NCI-H128 (cell line): ENCODE results near the gene IFNLR1.

ENCODE experiments used
- DNase-seq: peaks from one replicate; lab custom pipeline; 2025; ENCODE audit not compliant: unreplicated experiment; lab: John Stamatoyannopoulos, UW

The IFNLR1 gene

DNA sequence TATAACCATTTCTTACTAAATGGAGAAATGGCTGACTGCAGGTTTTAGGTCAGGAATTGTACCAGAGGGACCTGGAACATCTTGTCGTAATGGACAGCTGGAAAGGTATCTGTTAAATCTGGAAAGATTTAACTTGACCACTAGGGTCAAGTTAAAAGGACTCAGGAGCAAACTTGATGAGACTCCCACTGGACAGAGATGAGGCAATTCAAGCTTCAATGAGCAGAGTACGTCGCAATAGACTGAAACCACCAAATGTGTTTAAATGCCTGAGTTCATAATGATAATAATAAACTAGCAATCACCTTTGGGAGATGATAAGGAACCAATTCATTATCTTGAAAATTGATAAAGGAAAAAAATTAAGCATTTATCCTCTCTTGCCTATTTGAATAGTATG lies 8.7 kb downstream of the IFNLR1 start:
- DNase-seq = no peak

DNA sequence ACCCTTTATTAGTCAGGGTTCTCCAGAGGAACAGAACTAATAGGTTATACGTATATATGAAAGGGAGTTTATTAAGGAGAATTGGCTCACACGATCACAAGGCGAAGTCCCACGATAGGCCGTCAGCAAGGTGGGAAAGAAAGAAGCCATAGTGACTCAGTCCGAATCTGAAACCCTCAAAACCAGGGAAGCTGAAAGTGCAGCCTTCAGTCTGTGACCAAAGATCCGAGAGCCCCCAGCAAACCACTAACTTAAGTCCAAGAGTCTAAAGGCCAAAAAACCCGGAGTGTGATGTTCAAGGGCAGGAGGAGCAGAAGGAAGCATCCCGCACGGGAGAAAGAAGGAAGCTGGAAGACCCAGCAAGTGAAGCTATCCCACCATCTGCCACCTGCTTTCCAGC lies 9.9 kb downstream of the IFNLR1 start:
- DNase-seq = no peak

DNA sequence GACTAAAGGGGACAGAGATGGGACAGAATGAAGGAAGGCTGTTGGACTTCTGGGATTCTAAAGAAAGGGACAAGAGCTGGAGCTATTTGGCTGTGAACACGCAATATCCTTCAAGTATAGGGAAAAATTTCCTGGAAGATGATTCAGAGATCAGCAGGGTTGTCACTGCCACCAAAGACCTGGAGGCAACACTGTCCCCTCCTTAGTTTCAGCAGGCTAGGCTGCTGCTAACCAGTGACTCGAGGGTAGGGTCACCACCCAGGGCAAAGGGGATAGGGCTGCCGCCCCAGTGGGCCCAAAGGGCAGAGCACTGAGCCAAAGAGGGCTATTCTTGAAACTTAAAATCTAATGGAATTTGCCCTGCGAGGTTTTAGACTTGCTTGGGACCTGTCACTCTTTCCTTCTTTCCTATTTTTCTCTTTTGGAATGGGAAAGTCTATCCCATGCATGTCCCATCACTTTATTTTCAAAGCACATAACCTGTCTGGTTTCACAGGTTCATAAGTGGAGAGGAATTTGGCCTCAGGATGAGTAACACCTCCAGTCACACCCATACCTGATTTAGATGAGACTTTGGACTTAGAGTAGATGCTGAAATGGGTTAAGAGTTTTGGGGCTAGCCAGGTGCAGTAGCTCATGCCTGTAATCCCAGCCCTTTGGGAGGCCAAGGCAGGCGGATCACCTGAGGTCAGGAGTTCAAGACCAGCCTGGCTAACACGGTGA lies 11.9 kb downstream of the IFNLR1 start:
- no peak for DNase-seq

DNA sequence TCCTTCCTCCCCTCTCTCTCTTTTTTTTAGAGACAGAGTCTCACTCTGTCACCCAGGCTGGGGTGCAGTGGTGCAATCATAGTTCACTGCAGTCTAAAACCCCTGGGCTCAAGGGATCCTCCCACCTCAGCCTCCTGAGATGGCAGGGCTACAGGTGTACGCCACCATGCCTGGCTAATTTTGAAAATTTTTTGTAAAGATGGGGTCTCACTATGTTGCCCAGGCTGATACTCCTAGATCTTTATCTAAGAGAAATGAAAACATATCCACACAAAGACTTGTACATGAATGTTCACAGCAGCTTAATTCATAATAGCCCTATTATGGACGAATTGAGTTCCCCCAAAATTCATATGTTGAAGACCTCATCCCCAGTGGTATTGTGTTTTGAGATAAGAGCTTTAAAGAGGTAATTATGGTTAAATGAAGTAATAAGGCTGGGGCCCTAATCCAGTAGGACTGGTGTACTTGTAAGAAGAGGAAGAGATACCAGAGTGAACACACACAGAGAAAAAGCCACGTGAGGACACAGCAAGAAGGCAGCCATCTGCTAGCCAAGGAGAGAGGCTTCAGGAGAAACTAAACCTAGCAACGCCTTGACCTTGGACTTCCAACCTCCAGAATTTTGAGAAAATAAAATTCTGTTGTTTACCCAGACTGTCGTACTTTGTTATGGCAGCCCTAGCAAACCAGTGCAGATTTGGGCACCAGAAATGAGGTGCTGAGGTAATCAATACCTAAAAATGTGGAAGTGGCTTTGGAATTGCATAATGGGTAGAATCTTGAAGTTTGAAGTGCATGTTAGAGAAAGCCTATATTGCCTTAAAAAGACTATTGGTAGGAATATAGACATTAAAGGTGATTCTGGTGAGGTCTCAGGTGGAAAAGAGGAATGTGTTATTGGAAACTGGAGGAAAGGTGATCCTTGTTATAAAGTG lies 13.2 kb downstream of the IFNLR1 start:
- DNase-seq = no peak

DNA sequence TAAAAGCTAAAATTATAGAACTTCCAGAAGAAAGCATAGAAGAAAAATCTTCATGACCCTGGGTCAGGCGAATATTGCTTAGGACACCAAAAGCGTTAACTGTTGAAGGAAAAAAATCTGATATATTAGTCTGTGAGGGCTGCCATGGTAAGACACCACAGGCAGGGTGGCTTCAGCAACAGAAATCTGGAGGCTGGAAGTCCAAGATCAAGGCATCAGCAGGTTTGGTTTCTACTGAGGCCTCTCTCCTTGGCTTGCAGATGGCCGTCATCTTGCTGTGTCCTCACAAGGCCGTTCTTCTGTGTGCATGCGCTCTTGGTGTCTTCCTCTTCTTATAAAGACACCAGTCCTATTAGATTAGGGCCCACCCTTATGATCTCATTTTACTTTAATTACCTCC lies 14.5 kb downstream of the IFNLR1 start:
- DNase-seq = no peak

DNA sequence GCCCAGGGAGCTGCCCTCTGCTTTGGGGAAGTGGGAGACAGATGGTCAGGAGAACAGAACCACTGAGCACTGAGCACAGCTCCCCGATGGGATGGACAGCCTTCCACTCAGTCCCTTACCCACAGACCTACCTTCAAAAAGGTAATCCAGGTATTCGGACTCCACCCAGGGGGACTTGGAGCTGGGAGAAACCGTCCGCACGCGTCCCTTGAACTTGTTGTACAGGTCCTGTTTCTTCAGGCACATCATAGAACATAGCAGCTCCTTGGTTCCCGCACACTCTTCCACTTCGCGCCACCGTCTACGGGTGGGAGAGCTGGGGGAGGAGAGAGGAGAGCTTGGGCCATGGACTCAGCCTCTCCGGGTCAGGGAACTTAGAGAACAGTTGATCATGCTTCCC lies 17.8 kb downstream of the IFNLR1 start:
- DNase-seq = no peak

DNA sequence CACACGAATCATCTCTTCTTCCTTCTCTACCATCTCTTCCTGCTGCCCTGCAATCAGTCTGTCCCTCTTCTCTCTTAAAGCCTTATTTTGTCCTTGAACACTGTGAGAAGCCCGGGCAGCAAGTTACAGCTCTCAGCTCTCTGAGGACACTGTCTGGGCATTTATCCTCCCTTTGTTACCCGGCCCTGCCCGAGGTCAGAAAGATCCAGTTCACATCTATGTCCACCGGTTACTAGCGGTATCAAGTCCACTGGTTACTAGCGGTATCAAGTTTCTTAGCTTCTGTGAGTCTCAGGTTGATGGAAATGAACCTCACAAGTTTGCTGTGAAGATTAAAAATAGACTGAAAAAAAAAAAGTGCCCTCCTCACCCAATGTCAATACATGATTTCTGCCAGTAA lies 18.8 kb downstream of the IFNLR1 start:
- no peak for DNase-seq

DNA sequence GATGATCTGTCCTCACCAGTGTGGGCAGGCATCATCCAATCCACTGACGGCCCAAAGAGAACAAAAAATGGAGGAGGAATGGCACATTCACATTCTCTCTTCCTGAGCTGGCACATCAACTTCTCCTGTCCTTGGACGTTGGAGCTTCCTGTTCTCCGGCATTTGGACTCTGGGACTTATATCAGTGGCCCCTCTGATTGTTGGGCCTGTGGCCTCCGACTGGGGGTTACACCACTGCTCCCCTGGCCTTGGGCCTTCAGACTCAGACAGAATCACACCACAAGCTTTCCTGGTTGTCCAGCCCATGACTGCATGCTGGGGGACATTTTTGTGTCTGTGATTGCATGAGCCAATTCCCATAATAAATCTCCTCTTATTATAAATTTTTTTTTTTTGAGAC lies 20.1 kb downstream of the IFNLR1 start:
- no peak for DNase-seq

DNA sequence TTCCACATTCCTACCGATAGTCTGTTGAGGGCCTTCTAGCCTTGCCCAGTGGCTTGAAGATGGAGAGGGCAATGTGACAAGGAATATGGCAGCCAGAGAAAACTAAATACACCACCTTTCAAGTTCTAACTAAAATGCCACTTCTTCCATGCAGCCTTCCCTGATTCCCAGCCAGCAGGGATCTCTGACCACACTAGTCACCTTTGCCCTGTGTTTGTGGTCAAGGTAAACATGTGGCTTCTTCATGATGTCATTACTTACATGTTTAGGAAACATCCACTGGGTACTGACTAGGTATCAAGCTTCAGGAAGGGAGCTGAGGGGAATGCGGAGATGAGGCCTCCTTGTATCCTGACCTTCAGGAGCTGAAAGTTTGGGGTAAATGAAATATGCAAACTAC lies 21.6 kb downstream of the IFNLR1 start:
- no peak for DNase-seq

DNA sequence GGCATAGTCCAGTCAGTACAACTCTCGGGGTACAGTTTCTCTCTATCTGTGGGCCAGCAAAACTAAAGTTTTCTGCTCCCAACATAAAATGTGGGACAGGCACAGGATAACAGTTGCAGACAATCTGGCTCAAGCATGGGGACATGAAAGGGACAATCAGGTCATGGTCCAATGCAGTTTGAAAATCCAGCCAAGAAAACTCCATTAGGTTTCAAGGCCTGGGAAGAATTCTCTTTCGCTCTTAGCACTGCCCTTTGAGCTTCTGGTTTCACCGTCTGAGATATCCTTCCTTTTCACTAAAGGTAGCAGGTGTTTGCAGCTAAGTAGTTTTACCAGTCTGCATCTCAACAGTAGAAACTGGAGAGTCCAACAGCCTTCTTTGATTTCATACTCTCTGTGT lies 23.1 kb downstream of the IFNLR1 start:
- DNase-seq = no peak

DNA sequence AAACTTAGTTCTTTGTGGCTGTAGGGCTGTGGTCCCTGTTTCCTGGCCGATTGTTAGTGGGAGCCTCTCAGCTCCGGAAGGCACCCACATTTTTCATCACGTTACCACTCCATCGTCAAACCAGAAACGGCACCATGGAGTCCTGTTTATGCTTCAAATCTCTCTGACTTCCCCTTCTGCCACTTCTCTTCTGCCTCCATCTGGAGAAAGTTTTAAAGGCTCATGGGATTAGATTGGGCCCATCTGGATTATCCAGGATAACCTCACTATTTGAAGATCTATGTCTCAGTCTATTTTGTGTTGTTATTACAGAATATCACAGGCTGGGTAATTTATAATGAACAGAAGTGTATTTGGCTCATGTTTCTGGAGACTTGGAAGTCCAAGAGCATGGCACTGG lies 24.9 kb downstream of the IFNLR1 start:
- no peak for DNase-seq

DNA sequence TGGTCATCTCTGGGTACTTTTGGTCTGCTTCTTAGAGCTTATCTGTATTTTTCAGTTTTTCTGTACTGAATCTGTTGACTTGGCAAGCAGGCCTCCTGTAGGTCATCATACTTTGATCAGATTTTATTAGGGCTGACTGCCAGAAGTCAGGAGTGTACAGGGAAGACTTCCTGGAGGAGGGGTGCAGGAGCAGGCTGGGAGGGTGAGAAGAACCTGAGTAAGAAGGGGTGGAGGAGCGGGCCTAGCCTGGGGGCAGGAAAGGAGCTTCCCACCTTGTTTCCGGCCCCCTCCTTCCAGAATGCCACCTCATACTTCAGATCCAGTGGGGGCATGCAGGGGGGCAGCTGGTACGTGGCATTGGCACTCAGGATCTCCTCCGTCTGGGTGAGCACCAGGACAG lies 25.8 kb downstream of the IFNLR1 start:
- DNase-seq = no peak

DNA sequence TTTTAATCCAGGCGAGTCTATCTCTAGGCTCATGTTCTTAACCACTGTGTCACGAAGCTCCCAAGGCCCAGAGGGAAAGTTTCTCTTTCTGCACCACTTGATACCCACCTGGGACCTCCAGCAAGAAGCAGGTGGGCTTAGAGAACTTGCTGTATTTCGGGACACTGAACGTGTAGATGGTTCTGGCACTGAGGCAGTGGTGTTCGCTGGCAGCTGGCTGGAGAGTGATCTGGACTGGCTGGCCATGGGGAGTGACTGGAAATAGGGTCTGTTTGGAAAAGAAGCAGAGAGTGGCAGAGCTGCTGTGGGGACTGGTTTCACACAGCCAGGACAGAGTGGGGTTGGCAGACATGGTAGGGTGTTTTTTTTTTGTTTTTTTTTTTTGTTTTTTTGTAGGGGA lies 27.7 kb downstream of the IFNLR1 start:
- DNase-seq = no peak

DNA sequence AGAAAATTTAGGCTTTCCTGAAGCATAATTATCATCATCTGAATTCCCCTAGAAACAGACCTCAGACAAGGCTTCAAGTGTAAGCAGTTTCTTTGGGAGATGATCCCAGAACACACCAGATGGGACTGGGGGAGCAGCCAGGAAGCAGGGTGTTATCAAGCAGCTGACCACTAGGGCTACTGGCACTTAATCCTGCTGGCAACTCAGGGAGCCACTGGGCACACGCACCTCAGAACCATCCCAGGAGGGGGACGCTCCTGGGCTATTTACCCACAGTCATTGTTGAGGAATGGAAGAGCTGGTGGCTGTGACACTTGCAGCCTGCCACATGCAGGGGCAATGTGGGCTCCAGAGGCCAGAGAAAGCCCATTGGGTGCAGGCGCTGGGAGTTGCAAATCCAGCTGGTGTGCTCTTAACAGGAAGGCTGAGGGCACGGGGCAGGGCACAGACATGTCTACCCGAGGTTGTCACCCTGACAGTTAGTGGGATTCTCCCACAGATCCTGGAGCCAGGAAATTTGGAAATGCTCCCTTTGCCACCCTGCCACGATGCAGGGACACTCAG lies 29.1 kb downstream of the IFNLR1 start:
- DNase-seq = no peak

DNA sequence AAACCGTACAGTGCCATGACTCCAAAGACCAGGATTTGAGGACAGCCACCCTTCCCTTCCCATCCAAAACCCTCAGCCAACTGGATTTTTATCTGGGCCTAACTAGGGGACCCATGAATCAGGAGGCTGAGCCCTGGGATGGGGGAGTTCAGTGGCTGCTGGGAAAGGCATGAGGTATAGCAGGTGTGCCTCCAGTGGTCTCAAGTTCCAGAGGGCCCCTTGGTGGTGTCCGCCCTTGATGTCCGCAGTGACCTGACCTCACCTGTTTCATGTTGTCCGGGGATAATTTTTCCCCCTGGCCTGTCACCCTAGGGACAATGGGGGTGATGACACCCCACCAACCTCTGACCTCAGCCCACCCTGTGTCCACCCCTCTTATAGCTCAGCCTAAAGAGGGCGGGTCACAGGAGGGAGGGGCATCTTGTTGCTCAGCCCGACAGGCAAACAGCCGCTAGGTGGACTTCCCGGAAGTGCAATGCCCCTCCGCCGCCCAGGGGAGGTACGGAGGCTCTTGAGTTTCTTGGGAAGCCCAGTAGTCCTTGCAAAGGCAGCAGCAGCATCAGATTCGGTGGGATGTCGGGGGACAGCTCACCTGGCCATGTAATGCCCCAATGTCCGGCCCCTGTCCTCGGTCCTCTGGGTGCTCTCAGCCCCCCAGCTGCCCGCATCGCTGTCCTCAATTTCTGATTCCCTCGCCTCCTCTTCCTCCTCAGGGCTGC lies 30.4 kb downstream of the IFNLR1 start:
- DNase-seq = no peak

DNA sequence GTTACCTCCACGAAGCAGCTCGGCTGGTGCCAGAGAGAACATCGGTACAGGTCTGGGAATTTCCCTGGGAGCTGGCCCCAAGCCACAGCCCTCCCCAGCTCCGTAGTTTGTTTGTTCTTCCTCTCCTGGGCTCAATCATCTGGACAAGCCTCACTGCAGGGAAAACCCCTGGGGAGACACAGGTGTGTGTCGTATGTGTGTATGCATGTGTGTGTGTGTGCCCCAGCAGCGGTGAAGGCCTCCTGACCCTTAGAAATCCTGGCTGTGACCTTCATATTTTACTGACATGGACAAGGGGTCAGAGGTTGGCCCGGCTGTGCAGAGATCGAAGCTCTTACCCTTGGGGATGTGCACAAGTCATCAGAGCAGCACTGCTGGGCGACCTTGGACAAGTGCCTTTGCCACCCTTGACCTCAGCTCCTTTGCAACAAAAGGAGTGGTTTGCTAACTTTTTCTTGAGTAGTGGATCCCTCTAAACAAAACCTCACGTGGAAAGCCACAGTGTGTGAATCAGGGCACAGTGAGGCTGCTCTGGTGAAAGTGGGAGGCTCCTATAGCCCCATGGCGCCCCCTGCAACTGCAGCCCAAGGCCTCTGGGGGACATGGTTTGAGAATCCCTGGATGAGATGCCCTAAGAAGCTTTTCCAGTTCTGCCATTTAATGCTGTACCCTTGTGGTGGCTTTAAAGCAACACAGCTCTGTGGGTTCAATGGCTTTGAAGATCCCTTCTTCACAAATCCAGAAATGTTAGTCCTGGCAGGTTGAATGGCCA lies 31.9 kb downstream of the IFNLR1 start:
- no peak for DNase-seq

DNA sequence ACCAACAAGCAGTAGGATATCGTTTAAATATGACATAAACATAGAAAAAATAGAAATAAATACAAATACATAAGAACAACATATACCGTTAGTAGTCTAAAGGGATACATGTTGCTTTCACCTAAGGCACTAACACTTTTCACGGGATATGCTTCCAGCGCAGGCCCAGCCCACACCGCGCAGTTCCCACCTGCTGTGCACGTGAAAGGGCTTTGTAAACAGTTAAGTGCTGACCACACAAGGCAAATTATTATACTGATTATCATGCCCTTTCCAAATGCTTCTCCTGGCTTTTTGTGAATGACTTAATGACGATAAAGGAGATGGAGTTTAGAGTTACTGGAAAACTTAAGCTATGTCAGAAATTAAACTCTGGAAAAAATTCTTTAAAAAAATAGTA lies 32.9 kb downstream of the IFNLR1 start:
- DNase-seq = peak; percentile 11

DNA sequence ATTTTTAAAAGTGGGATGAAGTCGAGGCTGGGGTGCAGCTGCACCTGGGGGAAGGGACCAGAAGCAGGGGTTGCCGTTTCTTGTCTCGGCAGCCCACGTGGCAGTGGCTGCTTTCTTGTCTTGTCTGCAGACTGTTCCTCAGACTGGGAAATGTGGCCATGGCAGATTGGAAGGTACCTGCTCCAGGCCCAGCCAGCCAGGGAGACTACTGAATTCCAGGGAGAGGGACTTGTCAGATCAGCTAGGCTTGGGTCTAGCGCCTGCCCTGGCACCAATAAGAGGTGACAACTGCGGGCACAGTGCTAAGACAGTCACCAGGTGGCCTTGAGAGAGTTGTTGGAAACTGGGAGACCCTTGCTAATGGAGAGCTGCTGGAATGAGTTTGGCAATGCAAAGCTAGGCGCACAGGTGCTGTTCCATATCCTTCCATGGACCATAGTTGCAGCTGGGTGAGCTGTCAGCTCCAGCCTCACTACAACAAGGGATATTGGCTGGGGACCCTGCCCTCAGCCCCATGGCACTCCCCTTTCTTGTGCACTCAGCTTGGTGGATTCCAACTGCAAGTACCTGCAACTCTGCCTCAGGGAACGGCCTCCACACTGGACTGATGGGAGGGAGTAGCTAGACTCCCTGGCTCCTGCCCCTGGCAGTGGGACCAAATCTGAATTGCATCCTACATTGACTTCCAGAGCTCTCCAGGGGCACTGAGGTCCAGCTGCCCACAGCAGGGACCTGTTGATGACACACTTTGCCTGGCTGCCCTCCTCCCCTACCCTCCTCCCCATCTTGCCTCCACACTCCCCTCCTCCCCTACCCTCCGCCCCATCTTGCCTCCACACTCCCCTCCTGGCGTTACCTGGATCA lies 34.2 kb downstream of the IFNLR1 start:
- DNase-seq = no peak

DNA sequence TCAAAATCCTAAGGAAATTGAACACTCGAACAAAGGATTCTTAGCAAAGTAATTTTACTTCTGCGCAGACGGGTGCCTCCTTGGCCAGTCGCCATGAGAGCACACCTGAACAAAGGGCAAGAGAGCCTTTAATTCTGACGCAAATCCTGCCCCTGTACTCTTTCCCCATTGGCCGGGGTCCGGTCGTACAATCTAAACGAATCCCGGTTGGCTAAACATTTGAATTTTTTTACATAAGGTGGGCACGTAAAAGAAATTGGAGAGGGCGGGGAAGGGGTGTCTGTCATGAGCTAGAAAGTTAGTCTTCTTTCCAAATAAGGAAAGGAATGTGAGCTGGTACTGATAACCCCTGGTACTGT lies 35.9 kb downstream of the IFNLR1 start:
- peak; percentile 88 for DNase-seq
